SK-MEL-5 (cell line): ENCODE data around the gene GPC6. TPM values are rescaled to one million over a fixed set of nuclear protein-coding genes. Genes with fewer than 3 reads are reported as not detected.

Source experiments
- DNase-seq: peaks from one replicate; pipeline ENCODE4 v3.0.0-alpha.2; 2016; ENCODE audit warnings: low read depth, low spot score
- in situ Hi-C: cut with HindIII; loops from 2 replicates; pipeline ENCODE4 v1.10.0; 2016; ENCODE audit warnings: low sequenced_read_pairs, high pct_unique_total_duplicates, low pct_unique_long_range_greater_than_20kb
- total RNA-seq: library from RNA; depleted of rRNA; stranded (reverse); fragments of >200 nt; shearing (Covaris generic); gene quantifications from 2 replicates; pipeline ENCODE4 v1.2.3, GENCODE V29; 2014

GPC6 gene
- total RNA-seq, 1 experiment from 2014 or later = 6.6 TPM

DNA sequence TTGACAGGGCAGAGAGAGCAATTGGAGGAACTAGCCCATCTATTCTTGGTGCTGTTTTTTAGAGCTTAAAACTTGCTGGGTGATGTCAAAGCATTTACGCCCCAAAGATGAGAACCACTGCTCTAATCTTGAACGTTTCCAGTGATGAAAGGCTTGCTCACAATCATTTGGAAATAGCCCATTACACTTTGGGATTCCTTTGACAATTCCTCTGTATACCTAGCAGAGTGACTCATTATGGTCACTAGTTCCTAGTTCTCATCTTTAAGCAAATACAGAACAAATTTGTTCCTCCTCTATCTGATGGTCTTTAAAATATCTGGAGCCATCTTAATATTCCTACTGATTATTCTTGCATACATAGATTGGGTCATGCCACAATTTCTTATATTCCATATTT lies 112.3 kb downstream of the GPC6 start:
- no peak for DNase-seq
- in situ Hi-C loops = no loop called here

DNA sequence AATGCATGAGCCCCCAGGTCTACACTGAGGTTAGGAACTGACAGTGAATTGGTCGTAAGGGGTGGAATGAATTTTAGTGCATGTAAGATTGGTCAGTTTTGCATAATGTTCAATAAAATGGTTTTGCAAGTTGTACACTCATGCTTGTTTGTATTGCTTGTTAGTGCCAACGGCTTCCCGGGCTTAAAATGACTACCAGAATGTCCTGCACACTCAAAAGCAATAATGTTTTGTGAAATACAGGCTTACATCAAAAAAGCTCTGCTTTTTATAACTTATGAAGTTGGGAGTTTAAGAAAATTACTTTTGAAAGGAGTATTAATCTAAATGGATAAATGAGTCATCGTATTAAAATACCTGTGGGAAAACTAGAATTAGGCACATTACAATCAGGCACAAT lies 112.9 kb downstream of the GPC6 start:
- no peak for DNase-seq
- in situ Hi-C loops = no loop called here

DNA sequence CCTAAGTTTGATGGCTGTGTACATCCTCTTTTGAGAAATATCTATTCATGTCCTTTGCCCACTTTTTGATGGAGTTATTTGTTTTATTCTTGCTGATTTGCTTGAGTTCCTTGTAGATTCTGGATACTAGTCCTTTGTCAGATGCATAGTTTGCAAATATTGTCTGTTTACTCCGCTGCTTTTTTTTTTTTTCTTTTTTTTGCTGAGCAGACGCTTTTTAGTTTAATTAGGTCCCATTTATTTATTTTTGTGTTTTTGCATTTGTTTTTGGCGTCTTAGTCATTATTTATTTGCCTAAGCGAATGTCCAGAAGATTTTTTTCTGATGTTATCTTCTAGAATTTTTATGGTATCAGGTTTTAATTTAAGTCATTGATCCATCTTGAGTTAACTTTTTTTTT lies 114.9 kb downstream of the GPC6 start:
- in situ Hi-C loops = no loop called here
- no peak for DNase-seq

DNA sequence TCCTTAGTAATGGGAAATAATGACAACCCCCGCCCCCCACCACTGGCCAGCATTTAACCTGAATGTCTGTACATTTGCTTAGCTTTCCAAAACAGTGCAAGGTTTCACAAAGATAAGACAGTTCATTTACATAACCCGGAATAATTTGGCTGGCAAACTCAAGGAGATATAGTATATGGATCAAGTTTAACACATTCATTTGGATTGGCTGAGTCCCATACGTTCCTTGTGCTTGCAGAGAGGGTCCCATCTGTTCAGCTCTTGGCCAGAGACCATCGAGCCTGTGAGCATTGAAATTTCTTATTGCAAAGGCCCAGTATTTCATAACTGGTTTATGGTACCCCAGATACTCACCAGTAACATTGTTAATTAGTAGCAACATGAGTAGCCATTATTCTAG lies 116.5 kb downstream of the GPC6 start:
- in situ Hi-C loops = no loop called here
- no peak for DNase-seq

DNA sequence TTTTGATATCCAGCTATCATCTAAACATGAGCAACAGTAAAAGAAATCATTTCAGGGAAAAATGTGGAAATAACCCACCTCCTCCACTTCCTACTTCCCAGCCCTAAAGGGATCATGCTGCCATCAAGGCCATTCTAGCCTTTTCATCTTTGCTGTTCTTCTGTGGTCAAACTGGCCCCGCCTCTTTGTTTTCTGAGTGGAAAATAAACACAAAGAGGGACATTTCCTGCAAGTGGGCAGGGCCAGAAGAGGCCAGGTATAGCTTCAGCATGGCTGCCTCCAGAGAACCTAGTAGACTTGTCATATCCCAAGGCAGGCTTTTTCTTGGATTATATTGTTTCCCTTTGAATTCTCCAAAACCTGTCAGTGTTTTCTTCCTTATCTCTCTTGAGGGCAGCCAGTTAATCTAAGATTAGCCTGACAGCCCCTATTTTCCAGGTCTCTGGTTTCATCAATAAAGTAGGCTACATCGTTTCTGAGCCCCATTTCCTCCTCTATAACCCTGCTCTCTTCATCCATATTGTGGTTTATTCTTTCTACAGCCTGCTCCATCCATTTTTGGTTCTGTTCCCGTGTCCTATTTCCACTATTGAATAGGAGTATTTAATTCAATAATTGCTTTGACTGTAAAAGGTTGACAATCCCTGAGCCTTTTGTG lies 117.6 kb downstream of the GPC6 start:
- in situ Hi-C loops = no loop called here

DNA sequence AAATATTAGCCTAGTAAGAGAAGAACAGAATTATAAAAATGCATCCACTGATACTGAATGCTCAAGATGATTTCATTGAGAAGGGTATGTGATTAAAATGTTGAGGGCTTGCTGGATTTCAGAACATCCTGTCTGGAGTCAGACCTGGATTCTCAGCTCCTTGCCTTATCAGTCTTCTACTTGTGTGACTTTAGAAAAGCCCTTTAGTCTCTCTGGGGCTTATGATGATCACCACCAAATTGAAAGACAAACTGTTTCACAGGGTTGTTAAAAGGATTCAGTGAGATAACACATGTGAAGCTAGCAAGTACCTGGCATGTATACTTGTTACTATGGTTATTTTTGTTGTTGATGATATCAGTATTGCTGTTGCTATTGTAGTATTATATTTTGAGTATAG lies 118.4 kb downstream of the GPC6 start:
- no peak for DNase-seq
- in situ Hi-C loops = no loop called here

More for the DNA sequence above, 117.6 kb downstream of the GPC6 start:
- DNase-seq = no peak

DNA sequence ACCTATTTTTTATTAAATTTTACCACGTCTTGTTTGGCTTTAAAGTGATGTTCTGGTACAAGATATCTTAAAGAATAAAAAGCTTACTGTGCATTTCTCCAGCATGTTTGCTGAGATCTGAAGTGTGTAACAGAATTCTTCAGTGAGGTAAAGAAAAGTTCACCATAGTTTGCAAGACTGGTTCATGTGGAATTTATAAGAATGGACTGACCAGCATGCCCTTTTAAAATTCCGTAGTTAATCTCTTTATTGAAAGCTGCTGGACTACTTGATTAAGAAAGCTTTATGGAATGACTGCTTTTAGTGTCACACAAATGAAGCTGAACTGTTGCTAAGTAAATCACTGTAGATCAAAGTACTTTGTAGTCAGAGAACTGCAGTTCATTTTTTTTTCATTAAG lies 119.2 kb downstream of the GPC6 start:
- in situ Hi-C loops = no loop called here

DNA sequence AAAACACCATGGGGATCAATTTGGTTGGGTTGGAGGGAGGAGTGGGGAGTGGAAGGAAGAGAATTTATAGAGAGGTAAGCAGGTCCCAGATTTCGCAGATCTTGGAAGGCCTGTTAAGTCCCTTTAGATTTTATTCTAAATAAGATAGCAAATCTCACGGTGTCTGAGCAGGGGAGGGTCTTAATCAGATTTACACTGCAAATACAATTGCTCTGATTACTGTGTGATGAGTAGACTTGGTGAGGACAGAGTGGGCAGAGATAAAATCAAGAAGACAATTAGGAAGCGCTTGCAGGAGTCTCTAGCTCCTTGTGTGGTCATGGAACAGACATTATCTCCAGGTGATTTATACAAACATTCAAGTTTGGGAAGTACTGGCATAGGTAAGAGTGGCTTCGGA lies 126.0 kb downstream of the GPC6 start:
- in situ Hi-C loops = no loop called here
- DNase-seq = no peak

More for the DNA sequence above, 119.2 kb downstream of the GPC6 start:
- no peak for DNase-seq

DNA sequence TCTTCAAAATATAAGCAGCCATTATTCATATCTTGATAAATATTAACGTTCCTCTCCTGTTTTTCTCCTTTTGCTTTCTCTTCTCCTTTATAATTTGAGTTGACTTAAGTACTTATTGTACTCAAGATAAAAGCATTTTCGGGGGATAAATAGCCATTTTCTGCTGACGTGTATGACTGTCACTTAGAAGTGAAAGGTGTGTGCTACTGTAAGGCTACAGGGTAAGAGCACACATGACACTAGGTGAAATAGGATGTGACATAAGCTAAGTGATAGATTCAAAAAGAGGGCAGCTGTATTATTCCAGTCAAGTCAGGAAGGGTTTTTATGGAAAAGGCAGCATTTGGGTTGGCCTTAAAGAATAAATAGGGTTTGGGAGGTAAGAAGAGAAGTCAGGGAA lies 128.5 kb downstream of the GPC6 start:
- in situ Hi-C loops = no loop called here

DNA sequence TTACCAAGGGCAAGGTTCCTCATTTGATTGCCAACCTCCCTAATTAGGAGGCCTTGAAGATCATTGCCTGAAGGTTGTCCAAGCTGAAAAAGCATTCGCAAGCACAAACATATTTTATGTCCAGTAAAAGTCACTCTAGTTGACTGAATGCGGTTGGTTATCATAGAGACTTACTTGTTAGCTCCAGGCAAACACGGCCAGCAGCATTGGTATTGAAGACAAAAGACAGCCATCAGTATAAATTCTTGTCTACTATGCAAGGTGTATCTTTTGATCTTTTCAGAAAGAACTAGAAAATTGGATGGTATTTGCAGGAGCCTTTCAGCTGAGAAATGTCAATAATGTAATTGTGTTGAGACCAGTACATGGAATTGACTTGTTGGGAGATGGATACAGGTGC lies 129.9 kb downstream of the GPC6 start:
- no peak for DNase-seq
- in situ Hi-C loops = no loop called here

More for the DNA sequence above, 128.5 kb downstream of the GPC6 start:
- DNase-seq = no peak

DNA sequence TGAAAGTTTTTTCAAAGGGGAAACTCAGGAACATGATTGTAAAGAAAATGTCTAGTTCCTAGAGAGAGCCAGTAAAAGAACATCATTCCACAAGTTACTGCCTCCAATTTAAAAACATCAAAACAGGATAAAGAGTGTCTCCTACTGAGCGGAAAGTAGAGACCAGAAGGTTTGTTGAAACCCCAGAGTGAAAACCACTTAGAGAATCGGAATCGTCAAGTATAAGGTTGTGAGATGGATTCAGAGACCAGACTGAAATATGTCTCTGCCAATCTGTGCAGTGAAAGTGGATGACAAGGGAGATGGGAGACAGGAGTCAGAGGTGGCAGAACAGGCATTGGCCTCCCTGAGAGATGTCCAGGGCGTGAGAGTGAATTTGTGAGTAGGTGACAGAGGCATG lies 133.4 kb downstream of the GPC6 start:
- no peak for DNase-seq
- in situ Hi-C loops = no loop called here

DNA sequence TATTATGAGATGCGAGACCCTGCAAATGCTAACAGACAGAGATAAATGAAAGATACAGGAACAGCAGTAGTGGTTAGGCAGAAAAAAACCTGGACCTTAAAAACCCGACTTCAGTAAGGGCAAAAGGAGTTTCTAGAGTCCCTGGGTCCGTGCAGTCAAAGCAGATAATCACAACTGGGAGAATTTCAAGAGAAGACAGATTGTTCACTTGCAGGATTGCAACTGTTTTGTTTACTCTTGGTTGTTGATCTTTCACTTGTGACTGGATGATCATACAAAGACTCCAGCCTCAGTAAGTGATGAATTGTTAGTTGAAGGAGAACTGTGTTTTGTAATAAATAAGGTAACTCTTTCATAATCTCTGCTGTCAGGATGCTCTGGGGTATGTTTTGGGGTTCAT lies 135.1 kb downstream of the GPC6 start:
- DNase-seq = no peak
- in situ Hi-C loops = no loop called here

DNA sequence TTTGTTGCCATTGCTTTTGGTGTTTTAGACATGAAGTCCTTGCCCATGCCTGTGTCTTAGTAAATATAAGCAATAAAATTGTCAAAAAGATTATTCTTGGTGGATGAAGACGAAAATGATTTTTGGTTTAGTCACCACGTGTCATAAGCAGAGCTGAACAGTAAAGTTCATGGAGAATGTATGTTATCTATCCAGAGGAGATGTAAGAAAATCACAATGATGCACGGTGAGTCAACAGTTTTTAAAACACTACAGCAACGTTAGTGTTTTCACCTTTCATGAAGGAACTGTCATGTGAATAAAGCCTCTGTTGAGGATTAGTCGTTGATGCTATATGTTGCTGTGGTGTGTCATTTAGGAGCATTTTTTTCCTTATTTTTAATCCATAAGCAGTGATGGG lies 137.6 kb downstream of the GPC6 start:
- in situ Hi-C loops = no loop called here
- DNase-seq = no peak

DNA sequence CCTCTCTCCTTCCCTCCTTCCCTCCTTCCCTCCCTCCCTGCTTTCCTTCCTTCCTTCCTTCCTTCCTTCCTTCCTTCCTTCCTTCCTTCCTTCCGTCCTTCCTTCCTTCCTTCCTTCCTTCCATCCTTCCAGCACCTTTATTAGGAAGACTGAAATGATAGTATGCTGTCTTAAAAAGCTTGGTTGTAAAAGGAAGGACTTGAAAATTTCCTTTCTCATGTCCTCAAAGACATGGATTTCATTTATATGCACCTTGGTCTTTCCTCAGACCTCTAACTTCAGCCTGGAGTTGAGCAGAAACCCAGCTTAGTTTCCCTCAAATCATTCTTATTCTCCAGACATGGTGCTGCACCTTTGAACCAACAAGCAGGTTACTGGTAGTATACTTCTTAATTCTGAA lies 141.7 kb downstream of the GPC6 start:
- in situ Hi-C loops = no loop called here
- DNase-seq = no peak

DNA sequence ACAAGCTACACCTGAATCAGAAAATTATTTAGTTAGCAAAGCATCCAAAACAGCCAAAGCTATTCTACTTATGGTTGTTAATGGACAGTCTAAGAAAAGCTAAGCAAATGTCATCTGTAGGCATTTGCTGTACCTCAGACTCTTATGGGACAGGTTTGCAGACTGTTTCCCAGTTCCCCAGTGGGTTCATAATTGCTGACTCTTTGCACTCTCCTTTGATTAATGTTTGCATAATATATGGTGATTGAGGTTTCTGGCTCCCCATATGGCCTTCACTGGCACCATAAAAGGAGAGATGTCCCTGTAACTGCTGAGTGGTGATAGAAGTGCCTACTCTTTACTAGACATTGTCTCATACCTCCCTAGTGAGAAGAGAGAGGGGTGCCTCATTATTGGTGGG lies 142.1 kb downstream of the GPC6 start:
- no peak for DNase-seq
- in situ Hi-C loops = no loop called here

DNA sequence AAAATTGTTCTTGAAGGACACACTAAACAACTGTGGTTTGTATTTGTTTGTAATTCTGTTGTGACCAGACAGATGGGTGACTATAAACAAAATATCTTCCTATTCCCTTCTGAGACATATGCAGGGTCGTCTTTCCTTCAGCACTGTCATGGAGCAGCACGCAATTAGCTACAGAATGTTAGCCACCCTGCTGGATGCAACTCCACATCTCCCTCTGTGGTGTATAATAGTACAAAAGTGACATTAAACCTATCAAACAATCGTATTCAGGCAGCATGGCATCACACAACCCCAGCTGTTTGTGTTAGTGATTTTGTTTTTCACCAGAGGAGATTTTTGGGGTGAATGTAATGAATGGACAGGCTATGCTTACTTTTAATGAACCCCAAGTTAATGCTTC lies 146.2 kb downstream of the GPC6 start:
- DNase-seq = no peak
- in situ Hi-C loops = no loop called here

DNA sequence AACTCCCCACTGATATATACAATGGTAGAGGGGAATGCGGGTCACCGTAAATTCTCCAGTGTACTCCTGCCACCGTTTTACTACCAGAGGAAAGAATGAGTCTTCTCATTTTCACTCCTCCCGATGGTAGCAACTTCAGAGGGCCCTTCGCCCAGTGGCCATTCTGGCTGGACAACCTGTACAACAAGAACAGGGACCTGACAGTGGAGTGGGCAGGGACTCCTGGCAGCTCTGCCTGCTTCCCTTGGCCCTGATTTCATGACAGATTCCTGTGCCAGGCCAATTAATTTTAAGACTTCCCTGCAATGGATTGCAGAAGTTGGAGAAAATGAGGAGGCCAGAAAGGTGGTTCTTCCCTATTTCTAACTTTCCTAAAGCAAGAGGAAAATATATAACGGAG lies 148.9 kb downstream of the GPC6 start:
- DNase-seq = no peak
- in situ Hi-C loops = no loop called here

DNA sequence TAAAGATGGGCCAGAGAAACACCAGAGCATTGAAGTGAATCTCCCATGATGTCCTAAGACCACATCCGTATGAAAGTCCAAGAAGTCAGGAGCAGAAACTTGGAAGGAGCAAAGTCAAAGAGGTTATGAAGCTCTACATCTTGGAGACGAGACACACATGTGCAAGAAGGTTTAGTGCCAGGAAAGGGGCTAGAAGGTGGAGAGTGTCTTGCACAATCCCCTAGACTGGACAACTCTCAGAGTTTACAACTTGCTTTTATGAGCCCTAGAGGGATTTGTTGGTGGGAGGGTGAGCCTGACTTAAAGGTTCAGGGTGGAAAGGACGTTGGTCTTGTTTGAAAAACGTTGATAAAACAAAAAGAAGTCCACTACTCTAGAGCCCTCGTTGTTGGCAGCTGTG lies 150.6 kb downstream of the GPC6 start:
- no peak for DNase-seq
- in situ Hi-C loops = no loop called here

DNA sequence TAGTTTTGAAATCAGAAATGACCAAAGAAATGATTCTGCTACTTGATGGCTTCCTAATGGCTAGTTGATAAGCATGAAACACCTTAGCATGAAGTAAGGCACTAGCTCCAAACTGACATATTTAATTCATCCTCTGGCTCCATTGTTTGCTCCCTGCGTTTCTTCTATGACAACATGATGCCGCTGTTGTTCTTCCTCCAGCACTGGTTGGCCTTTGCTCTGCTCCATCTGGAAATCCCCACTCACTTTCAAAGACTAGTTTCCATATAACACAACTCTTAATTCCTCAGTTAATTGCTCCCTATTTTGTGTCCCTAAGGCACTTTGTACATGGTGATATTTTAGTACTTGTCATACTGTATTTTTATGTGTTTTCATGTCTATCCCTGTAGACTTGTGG lies 151.6 kb downstream of the GPC6 start:
- in situ Hi-C loops = no loop called here
- DNase-seq = peak; percentile 4

DNA sequence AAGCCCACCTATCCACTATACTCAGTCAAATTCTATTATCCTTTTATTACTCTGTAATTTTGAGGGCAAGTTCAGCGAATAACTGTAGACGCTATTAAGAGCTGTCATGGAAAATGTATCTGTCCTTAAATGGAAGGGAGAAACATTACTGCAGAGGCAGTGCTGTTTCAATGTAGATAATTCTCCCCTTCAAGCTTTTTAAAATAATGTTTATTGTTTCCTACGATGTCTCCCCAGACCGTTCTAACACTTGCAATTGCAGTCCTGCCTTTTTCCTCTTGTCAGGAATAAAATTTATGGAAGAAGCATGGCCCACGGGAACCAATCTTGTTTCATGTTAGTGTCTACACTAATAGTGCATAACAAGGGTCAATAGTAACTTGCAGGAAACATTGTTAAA lies 159.5 kb downstream of the GPC6 start:
- in situ Hi-C loops = no loop called here
- DNase-seq = no peak
